IMR-90 (cell line): Measurements from ENCODE around the gene ZDHHC14.

Experiments used
- BHLHE40 ChIP-seq: fragments of 150-350 bp; IDR thresholded peaks from 2 replicates; pipeline ENCODE4 v1.6.1; 2016; ENCODE audit warnings: mild to moderate bottlenecking, low read depth, low read length
- CTCF ChIP-seq: conservative IDR thresholded peaks from 2 replicates; pipeline ENCODE4 v1.5.1; 2012; ENCODE audit warnings: mild to moderate bottlenecking, low read depth, low read length, improper control_type of control experiment
- MAZ ChIP-seq: IDR thresholded peaks from 2 replicates; pipeline ENCODE4 v1.6.1; 2012; ENCODE audit warnings: low read depth, mild to moderate bottlenecking, low read length, improper control_type of control experiment, moderate library complexity, borderline replicate concordance
- NFE2L2 ChIP-seq: fragments of 150-350 bp; IDR thresholded peaks from 2 replicates; pipeline ENCODE4 v1.6.1; 2016; ENCODE audit warnings: low read depth, mild to moderate bottlenecking, low read length
- RAD21 ChIP-seq: IDR thresholded peaks from 2 replicates; pipeline ENCODE4 v1.6.1; 2012; ENCODE audit warnings: low read length, improper control_type of control experiment

DNA sequence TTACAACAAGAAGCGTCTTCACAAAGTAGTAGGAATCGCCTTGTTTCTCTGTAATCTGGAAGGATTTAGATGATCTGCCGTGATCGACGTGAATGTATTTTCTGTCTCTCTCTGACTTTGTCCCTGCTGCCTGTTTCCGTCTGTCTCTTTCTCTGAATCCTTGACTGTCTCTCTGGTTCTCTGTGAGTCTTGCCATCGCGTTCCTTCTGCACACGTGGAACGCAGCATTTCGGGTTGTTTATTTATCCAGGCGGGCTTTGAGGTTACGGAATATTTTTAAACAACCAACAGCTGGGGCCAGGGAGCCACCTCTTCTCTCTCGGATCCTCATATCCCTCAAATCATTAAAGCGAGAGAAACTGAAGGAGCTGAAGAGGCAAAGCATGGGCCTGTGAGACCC lies 215.9 kb downstream of the ZDHHC14 start:
- TF ChIP-seq CTCF (no peak), MAZ (no peak), BHLHE40 (peak; percentile 39; the same call in 1 of the 2 replicates), RAD21 (no peak), NFE2L2 (no peak)
